BJ (cell line): ENCODE measurements around the gene ANKRD22. TPM values are rescaled to one million over a fixed set of nuclear protein-coding genes. Genes with fewer than 3 reads are reported as not detected.

Experiments
- CTCF ChIA-PET: fragments of 350-600 bp; formaldehyde crosslinking; extraction: SDS; loops from one replicate; lab custom pipeline; 2021; ENCODE audit warnings: antibody characterized with exemption, inconsistent platforms; lab: Yijun Ruan, JAX
- POLR2A ChIA-PET: fragments of 300-600 bp; sonication (Branson Sonifier 250); formaldehyde crosslinking; extraction: SDS; loops from one replicate; lab custom pipeline; 2021; ENCODE audit warnings: antibody characterized with exemption; lab: Charles Lee
- DNase-seq: peaks from one replicate; pipeline ENCODE4 v3.0.0-alpha.2; 2011; ENCODE audit warnings: low read depth
- H3K27me3 ChIP-seq: 2 replicates; pipeline ENCODE4 v1.6.0; 2011; ENCODE audit warnings: low read length; ENCODE audit not compliant: control insufficient read depth, insufficient read depth
- H3K36me3 ChIP-seq: 2 replicates; pipeline ENCODE4 v1.5.1; 2011; ENCODE audit warnings: low read length; ENCODE audit not compliant: control insufficient read depth, insufficient read depth
- H3K4me3 ChIP-seq: 2 replicates; pipeline ENCODE4 v1.5.1; 2011; ENCODE audit warnings: low read depth, mild to moderate bottlenecking, control low read depth, low read length
- polyA plus RNA-seq: library from polyadenylated mRNA; depleted of rRNA; stranded (reverse); fragments of >200 nt; gene quantifications from 2 replicates; pipeline ENCODE4 v1.2.3, GENCODE V29; 2011
- TF ChIP-seq, protein P1 (sequence below): IDR thresholded peaks from 2 replicates; pipeline ENCODE4 v1.5.1; 2011; ENCODE audit warnings: low read depth, mild to moderate bottlenecking, control low read depth, inconsistent platforms, low read length, moderate library complexity; ENCODE audit not compliant: insufficient read depth

The ANKRD22 gene
- polyA plus RNA-seq, 1 experiment, result not detected

GRCh38 chr10:88854684-88855083 lies 3.0 kb upstream of the ANKRD22 start:
- POLR2A ChIA-PET, result interaction anchor here (0.6 kb wide), 1 partner anchor 11 kb away, joined by 3 read pairs; no protein-coding TSS in a partner anchor
- H3K4me3 ChIP-seq, result no peak overlapping the region
- CTCF ChIA-PET, result interaction anchor here (0.8 to 3.2 kb wide), 4 partner anchors 10 to 78 kb away, joined by 3 to 16 read pairs (median 8); no protein-coding TSS in a partner anchor
- H3K27me3 ChIP-seq, result no peaks in the 10 kb centered on the region
- H3K36me3 ChIP-seq, result no peaks in the 10 kb centered on the region
- TF ChIP-seq, protein P1, sequence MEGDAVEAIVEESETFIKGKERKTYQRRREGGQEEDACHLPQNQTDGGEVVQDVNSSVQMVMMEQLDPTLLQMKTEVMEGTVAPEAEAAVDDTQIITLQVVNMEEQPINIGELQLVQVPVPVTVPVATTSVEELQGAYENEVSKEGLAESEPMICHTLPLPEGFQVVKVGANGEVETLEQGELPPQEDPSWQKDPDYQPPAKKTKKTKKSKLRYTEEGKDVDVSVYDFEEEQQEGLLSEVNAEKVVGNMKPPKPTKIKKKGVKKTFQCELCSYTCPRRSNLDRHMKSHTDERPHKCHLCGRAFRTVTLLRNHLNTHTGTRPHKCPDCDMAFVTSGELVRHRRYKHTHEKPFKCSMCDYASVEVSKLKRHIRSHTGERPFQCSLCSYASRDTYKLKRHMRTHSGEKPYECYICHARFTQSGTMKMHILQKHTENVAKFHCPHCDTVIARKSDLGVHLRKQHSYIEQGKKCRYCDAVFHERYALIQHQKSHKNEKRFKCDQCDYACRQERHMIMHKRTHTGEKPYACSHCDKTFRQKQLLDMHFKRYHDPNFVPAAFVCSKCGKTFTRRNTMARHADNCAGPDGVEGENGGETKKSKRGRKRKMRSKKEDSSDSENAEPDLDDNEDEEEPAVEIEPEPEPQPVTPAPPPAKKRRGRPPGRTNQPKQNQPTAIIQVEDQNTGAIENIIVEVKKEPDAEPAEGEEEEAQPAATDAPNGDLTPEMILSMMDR, result no peak
- no peak for DNase-seq

- Histone ChIP-seq H3K36me3 (no peaks in the 10 kb centered on the region), H3K4me3 (no peak overlapping the region), H3K27me3 (no peaks in the 10 kb centered on the region)
- ChIA-PET CTCF (interaction anchor here (0.7 to 1.6 kb wide), 2 partner anchors 12 to 17 kb away, joined by 3 read pairs; no protein-coding TSS in a partner anchor), POLR2A (interaction anchor here (0.6 kb wide), 2 partner anchors 26 to 376 kb away, joined by 3 read pairs; no protein-coding TSS in a partner anchor)
- no peak for DNase-seq
- TF ChIP-seq, protein P1, result no peak
These were observed 1.7 kb upstream of the ANKRD22 start for GRCh38 chr10:88853155-88853881.

DNA sequence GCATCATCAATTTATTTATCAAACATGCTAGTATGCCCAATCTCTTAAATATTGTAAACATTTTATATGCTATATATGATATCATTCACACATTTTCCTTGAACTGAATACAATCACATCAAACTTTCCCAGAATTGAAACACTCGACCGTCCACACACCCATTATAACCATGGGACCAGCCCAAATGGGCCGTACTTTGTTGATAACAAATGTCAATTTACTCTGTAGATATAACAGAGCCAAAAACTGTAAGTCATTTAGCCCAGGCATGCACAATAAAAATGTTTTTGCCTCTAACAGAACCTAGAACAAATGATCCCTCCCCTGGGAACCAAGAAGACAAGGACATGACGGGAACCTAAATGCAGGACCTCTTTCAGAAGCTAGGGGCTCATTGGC lies 683 bp upstream of the ANKRD22 start:
- DNase-seq, result no peak
- Histone ChIP-seq H3K27me3 (no peaks in the 10 kb centered on the region), H3K36me3 (no peaks in the 10 kb centered on the region), H3K4me3 (no peak overlapping the region)
- TF ChIP-seq, protein P1, result no peak
- POLR2A ChIA-PET, result no interaction called here
- CTCF ChIA-PET, result no interaction called here

GRCh38 chr10:88850712-88851111 lies 932 bp downstream of the ANKRD22 start:
- Histone ChIP-seq H3K4me3 (no peak overlapping the region), H3K27me3 (no peaks in the 10 kb centered on the region), H3K36me3 (no peaks in the 10 kb centered on the region)
- TF ChIP-seq, protein P1, result no peak
- ChIA-PET CTCF (interaction anchor here (1.3 kb wide), 1 partner anchor 84 kb away, joined by 4 read pairs; no protein-coding TSS in a partner anchor), POLR2A (no interaction called here)
- DNase-seq, result no peak

DNA sequence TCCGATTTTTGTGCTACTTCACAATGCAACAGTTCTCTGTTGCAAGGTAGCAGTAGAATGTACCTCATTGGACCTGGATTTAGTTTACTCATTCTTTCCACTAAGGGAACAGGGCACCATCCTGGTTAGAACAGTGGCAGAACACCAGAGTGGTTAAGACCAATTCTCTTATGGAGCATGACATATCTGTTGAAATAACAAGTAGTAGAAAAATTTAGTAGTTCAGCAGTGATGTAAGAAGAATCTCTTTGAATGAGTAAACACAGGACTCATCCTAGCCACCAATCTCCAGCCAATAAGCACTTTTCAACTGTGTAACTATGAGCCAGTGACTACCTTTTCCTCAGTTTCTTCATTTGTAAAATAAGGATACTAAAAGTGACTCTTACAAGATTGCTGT lies 2.4 kb downstream of the ANKRD22 start:
- DNase-seq, result no peak
- no peak overlapping the region for H3K4me3 ChIP-seq
- TF ChIP-seq, protein P1, result no peak
- ChIA-PET POLR2A (no interaction called here), CTCF (interaction anchor here (0.9 to 1.3 kb wide), 2 partner anchors 13 to 30 kb away, joined by 4 to 11 read pairs; partner anchors contain the start of gene STAMBPL1)
- H3K27me3 ChIP-seq, result no peaks in the 10 kb centered on the region
- H3K36me3 ChIP-seq, result no peaks in the 10 kb centered on the region
